GM12891 (cell line): Measurements from ENCODE around the gene TEAD1.

ENCODE experiments used
- POLR2AphosphoS5 ChIP-seq: IDR thresholded peaks from 2 replicates; pipeline ENCODE4 v1.6.1; 2011; ENCODE audit warnings: low read depth, low read length, control low read depth
- TAF1 ChIP-seq: IDR thresholded peaks from 2 replicates; pipeline ENCODE4 v1.6.1; 2011; ENCODE audit warnings: low read depth, low read length, control low read depth

DNA sequence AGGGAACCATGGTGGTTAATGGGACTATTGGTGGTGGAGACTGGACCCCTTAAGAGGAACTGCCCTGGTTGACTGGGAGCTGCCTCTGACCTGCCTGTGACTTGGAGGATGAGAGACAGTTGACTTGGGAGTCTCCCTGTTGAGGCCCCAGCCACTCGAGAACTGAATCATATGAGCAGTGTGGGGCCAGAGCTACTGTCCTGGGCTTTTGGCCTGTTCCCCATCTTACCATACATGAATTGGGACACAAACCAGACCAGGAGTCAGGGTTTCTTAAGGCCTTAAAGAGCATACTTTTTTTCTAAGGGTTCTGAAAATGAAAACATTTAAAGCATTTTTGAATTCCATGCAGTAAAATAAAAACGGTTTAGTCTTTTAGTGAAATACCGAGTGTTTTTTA lies 92.8 kb downstream of the TEAD1 start:
- TF ChIP-seq TAF1: no peak
- no peak for TF ChIP-seq POLR2AphosphoS5
